VCaP (cell line): ENCODE data around the gene CYP1B1.

Experiments
- H3K27ac ChIP-seq: fragments of 450-650 bp; 2 replicates; pipeline ENCODE4 v1.5.1; 2017
- TF ChIP-seq, protein P1 (sequence below): fragments of 450-650 bp; conservative IDR thresholded peaks from 2 replicates; pipeline ENCODE4 v1.5.1; 2017; ENCODE audit warnings: mild to moderate bottlenecking, moderate library complexity

Gene CYP1B1

DNA sequence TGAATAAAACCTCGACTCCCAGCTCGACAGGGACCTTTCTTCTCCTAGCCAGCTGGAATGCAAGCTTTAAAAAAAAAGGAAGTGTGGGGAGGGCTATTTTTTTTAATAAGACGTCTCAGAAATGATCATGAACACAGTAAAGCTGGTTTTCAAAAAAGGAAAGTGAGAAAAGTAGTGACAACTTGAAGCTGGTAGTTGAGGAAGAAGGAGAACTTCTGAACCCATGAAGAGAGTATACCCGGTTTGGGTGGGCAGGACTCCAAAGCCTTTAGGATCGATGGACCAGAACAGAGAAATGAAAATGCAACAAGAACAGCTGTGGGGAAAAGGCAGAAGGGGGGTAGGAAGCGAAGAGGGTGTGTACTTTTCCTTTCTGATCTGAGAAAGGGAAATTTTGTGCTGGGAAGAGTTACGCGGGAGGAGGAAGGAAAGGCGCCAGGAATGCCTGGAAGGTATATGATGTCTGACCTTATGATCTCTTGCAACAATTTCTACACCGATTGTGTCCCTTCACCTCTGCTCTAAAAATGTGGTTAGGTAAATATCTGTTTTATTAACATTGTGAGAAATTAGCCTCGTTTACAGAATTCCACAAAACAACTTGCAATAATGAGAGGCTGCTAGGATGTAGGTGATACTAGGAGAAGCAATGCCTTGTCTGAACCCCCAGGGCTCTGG is 22.6 kb upstream of the CYP1B1 start:
- H3K27ac ChIP-seq: no peak overlapping the region
- TF ChIP-seq, protein P1, sequence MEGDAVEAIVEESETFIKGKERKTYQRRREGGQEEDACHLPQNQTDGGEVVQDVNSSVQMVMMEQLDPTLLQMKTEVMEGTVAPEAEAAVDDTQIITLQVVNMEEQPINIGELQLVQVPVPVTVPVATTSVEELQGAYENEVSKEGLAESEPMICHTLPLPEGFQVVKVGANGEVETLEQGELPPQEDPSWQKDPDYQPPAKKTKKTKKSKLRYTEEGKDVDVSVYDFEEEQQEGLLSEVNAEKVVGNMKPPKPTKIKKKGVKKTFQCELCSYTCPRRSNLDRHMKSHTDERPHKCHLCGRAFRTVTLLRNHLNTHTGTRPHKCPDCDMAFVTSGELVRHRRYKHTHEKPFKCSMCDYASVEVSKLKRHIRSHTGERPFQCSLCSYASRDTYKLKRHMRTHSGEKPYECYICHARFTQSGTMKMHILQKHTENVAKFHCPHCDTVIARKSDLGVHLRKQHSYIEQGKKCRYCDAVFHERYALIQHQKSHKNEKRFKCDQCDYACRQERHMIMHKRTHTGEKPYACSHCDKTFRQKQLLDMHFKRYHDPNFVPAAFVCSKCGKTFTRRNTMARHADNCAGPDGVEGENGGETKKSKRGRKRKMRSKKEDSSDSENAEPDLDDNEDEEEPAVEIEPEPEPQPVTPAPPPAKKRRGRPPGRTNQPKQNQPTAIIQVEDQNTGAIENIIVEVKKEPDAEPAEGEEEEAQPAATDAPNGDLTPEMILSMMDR: no peak

DNA sequence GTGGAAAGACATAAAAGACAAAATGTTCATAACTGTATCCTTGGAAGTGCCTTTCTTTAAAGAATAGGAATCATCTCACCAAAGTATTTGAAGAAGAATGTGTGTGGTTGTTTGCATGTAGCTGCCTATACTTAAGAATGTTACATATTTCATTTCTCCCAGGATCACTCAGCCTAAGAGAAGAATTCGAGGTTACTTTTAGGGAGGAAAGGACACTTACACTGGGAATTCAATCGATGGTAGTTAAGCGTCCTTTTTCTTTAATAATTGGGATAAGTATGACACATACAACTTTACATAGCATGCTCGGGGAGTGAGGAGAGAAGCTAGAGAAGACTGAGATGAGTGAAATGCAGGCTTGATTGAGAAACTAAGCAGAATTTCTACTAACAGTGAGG is 22.0 kb upstream of the CYP1B1 start:
- no peak overlapping the region for H3K27ac ChIP-seq
- TF ChIP-seq, protein P1: no peak

DNA sequence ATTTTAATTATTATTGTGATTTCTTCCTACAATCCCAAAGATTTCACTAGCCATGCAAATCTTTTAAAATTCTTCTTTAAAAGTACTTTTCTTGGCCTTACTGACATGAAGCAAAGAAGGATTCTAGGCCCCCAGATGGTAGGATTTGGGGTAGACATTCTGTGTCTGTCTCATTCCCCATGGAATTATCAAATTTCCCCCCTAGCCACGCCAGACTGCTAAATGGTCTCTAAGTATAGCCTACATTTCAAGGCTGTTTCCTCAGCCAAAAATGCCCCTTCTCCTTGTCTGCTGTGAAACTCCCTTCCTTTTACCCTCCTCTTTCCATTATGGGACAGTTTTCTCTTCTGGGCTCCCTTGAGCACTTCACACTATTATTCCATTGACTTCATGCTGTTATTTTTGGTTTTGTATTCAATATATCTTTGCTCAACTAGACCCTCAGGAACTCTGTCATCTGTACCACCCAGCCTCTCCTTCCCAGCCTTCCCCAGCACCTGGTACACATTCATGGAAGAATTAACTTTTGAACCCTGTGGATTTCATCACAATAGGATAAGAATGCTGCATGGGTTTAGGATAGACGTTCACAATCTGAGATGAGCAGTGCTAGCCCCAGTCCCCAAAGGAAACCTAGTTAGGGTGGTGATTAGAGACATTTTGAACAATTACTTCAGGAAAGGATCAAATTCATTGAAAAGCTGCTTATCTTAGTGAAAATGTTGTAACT is 21.5 kb upstream of the CYP1B1 start:
- TF ChIP-seq, protein P1: no peak
- H3K27ac ChIP-seq: no peak overlapping the region

DNA sequence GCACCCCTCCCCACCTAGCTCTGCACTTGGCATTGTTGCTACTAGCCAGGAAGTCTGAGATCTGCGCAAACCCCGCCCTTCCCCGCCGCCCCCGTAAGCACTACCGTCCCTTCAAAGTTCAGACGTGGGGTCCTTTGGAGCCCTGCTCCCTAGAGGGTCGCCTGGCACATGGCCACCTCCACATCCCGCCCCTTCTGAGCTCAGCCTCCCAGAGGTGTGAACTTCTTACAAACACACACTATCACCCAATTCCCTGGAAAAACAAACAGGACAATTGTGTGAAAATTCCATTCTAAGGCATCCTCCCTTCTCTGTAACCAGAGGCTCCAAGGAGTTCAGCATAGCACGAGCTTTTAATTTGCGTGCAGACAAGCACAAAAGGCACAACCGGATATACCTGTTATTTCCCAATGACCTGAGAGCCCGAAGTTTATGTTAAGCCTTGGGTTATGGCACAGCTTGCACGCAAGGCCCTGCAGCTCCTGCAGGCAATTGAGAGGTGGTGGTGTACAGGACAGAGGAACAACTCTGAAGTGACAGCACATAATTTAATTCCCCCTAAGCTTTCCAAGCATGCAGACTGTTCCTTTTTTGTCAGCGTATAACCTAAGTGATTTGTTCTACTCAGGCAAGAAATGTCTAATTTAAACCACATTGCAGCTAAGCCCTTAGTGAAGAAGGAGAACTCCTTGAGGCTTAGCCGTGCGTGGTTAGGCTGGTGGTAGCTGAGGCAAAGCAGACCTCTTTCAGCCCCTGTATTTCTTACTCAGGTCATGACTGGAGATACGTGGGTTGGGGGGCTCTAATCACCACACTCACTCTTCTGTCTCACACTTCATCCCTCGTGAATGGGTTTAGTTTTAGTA is 20.3 kb upstream of the CYP1B1 start:
- H3K27ac ChIP-seq: peak overlapping the region; percentile 72
- TF ChIP-seq, protein P1: no peak

DNA sequence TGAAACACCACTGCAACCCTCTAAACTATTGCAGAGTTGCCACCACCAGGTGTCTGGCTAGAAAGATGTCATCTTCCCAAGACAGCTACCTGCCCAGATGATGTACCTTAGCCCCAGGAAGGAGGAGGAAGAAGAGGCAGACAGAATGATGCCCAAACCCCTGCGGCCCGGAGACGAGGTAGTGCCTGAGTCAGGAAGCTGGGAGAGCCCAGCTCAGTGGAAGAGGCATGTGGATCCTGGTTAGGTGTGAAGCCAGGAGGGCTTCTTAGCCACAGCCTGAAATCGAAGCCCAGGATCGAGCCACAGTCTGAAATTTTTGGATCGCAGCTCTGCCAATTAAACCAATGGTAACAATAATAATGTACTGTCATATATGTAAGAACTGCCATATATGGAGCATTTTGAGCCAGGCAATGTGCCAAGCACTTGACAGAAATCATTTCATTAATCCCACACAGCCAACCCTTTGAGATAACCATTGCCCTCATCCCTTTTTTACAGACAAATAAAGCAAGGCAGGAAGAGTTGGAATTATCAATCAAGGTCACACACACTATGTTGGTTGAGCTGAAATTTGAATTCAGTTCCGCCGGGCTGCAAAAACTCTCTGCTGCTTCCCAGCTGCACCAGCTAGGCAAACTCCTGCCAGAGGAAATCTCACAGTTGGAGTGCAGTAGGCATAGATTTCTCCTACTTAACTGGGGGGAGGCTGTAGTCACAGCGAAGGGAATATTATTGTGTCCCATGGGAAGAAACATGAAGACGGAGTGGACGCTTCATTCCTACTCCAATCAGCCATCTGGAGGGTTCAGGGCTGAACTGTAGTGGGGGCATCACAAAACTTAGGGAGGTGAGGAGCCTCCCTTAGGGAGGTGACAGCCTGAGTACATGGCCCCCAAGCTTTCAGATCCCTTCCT is 19.4 kb upstream of the CYP1B1 start:
- TF ChIP-seq, protein P1: no peak
- H3K27ac ChIP-seq: peak overlapping the region; percentile 72

DNA sequence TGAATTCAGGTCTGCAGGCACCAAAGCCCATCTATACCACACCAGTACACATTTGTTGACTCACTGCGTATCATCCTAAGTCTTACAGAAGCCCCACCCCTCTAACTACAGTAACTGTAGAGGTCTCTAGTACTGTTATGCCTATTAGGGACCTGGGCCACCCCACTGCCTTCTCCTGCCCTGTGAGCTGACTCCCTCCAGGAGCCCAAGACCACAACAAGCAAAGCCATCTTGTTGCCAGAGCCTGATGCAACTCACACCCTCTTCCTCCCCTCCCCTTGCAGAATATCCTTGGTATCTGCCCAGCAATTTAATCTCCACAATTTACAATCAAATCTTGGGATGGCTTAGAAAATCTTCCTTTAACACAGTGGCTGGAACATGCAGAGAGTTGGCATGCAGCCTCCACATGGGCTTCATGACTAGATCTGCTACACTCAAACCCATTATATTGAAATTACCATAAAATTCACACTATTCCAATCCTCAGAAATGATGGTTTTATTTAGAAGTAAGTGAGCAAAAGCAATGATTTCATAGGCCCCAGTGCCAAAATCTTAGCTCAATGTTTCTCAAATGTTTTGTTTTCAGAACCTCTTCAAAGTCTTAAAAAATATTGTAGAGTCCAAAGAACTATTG is 17.7 kb upstream of the CYP1B1 start:
- H3K27ac ChIP-seq: no peak overlapping the region
- TF ChIP-seq, protein P1: no peak
